GM21786 (cell line): Measurements from ENCODE around the gene TXK.
"Not testable (repeated sequence)": the region's sequence is repeated elsewhere in the genome, so short reads cannot be mapped to it uniquely, and the experiment has no call there.

ENCODE experiments used
- ATAC-seq: cut with Tn5 transposase; IDR thresholded peaks from one replicate; pipeline ENCODE4 v1.9.1; 2021; ENCODE audit not compliant: unreplicated experiment

The TXK gene

DNA sequence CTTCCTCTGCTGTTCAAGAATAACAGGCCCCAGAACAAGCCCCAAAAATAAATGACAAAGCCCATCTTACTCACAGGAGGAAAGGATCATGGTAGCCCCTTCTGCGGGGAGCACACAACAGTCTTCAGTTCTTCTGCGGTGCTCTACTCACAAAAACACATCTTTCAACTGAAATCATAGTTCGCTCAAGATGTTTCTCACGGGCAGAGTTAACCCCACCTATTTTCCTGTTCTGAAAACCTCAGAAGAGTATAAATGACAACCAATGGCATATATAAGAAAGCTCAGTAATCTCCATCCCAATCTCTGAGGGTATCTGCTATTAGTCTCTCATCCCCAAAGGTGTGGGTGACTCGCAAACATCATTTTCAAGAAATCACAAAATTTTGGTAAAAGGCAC, at the start of gene TXK:
Gene TXK (minus strand): TSS at position 170 of the 400 bp plus-strand sequence. CDS start 80 bp downstream, at position 90.
- no peak for ATAC-seq

GRCh38 chr4:48180234-48180633, 46.2 kb upstream of the TXK start:
- ATAC-seq: no peak

- ATAC-seq: no peak
These were observed 44.9 kb upstream of the TXK start for GRCh38 chr4:48178931-48179330.

GRCh38 chr4:48175806-48176205, 41.8 kb upstream of the TXK start:
- ATAC-seq: no peak

DNA sequence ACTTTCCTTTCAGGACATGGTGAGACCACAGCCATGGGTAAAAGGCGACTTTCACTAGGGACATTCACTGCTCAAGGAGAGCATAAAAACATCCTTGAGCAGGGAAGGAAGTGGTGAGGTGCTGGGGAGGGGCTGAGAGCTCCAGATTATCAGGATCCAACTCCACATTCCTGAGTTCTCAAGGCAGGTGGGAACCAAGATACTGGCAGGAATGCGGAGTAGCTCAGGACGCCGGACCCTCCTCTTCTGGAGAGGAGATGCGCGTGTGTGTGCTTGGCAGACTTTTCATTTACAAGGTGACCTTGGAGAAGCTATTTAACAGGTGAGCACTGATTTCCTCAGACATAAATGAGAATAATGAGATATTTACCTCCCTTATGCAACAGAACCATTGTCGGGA, 41.3 kb upstream of the TXK start:
- no peak for ATAC-seq

- peak; percentile 54 for ATAC-seq
These were observed 39.3 kb upstream of the TXK start for GRCh38 chr4:48173056-48173991.

DNA sequence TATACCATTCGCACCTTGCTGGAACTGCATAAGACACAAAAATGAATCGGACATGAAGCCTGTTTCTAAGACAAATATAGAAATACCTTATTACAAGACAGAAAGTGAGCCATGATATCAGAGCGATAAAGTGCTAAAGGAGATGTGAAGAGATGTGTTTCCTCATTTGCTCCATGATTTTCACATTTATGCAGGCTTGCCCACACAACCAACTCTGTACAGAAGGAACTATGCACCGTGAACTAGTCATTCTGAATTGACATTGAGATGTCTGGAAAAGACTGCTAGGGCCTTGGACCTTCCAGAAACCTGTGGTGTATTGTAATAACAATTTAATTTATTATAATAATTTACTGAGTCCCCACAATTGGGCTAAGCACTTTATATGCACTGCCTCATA, 38.6 kb upstream of the TXK start:
- no peak for ATAC-seq

- no peak for ATAC-seq
These were observed 35.6 kb upstream of the TXK start for GRCh38 chr4:48169636-48170035.

- no peak for ATAC-seq
These were observed 33.7 kb upstream of the TXK start for GRCh38 chr4:48167538-48168263.

- ATAC-seq: not testable (repeated sequence)
These were observed 30.5 kb upstream of the TXK start for GRCh38 chr4:48164561-48164960.

DNA sequence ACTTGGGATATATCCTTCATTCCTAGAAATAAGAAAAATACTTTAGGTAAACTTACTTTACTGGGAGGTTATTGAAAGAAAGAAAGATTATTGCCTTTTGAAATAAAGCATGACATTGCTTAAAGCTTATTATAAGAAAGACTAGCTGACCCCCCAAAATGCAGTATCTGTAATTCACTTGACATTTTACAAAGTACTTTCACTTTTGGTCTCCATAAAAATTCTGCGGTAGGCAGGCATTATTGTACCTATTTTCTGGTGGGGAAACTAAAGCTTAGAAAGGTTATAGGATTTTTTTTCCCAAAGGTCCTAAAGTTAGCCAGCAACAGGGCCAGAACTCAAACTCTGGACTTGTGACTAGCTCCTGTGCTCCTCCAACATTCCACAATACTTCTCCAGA, 29.7 kb upstream of the TXK start:
- ATAC-seq: no peak

DNA sequence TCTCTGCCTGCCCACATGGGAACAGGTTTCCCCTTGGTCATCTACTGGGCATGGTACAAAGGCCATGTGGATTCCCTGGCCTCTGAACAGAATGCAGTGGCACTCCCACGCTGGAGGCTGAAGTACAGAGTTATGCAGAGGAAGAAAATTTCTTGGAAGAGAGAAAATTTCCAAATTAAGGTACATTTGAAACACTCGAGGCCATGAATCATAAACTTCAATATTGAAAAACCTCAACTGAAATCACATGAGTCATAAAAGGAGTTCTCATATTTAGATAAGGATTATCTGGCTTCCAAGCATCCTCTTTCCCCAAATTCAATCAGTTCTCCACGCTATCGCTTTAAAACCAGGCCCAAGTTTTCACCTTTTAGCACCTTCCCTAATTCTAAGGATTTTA, 28.1 kb upstream of the TXK start:
- no peak for ATAC-seq

GRCh38 chr4:48157271-48157670, 23.2 kb upstream of the TXK start:
- ATAC-seq: no peak

DNA sequence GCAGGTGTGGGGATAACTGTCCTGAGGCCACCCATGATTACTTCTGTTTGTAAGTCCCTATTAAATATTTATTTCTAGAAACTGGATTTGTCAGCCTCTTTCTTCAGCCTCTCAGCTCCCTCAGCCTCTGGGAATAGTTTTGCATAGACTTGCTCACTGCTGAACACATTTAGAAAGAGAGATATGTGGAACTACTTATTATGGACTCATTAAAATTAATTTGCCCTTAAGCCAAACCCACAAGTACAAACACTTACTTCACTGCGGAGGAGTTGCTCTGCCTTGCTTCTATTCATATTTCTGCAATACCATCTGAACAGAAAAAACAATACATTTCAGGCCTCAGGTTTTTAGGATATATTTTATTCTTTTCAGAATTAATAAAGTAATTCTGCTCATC, 22.4 kb upstream of the TXK start:
- no peak for ATAC-seq

DNA sequence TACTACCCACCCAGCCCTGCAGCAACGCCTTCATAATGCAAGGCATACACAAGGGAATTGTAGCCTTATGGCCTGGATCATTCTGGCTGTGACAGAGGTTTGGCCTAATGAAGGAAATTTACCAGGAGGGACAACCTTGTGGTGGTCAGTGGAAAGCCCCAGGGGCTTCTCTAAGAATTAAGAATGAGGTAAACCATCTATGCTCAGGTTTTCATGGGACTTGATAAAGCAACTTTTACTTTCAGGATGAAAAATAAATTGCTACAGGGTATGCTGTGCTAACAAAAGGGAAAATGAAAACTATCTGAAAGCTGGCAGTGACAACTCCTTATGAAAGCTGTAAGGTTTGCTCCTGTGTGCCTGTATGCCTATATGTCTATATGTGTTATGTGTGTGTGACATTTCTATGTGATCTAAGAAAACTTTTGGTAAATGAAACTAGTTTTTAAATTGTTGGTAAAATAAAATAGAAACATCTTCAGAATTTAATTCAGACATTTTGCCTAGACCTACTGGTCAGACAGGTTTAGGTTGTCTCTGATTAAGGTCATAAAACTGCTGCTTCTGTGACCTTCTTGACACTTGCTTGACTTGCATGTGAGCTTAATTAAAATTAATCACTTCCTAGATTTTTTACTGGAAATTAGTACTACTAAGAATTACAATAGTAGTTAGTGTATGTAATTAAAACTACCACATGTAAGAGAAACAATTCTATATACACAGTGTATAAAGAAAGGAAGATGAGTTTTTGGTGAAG, 19.9 kb upstream of the TXK start:
- ATAC-seq: no peak

- ATAC-seq: no peak
These were observed 18.2 kb upstream of the TXK start for GRCh38 chr4:48152259-48152658.

- ATAC-seq: no peak
These were observed 15.8 kb upstream of the TXK start for GRCh38 chr4:48149827-48150370.

- no peak for ATAC-seq
These were observed 13.6 kb upstream of the TXK start for GRCh38 chr4:48147621-48148020.

- ATAC-seq: no peak
These were observed 7.0 kb upstream of the TXK start for GRCh38 chr4:48141048-48141447.

DNA sequence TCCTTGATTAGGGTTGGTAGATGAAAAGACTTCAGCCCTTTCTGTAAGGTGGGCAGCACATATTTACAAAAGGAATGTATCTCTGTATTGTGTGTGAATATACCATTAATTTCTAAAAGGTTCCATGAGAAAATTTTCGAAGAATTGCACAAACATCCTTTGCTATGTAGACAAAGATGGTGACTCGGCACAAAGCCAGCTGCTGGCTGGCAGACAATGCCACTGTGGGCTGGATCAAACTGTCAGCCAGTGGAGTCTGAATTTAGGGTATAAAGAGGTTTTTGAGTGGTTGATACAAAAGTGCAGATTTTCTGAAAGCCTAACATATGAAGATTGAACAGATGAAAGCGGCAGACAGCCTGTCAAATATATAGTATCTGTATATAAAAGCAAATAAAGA, 5.6 kb upstream of the TXK start:
- ATAC-seq: no peak

GRCh38 chr4:48138936-48139335, 4.9 kb upstream of the TXK start:
- ATAC-seq: peak; percentile 84
